NCI-H187 (cell line): ENCODE results near the gene CIITA.
A peak's percentile ranks its signal among the peaks of the same experiment; 100 is the strongest.

Experiments used
- DNase-seq, 2 experiments: peaks; one replicate each; lab custom pipeline; 2025; lab: John Stamatoyannopoulos, UW

Gene CIITA

GRCh38 chr16:10849736-10850477 is 27.1 kb upstream of the CIITA start:
- DNase-seq, result no peak

- DNase-seq, result no peak
Measured at GRCh38 chr16:10850478-10850850, 26.5 kb upstream of the CIITA start.

- DNase-seq, result no peak
Measured at GRCh38 chr16:10851512-10851911, 25.5 kb upstream of the CIITA start.

- DNase-seq, result no peak
Measured at GRCh38 chr16:10852286-10852685, 24.7 kb upstream of the CIITA start.

- DNase-seq, result no peak
Measured at GRCh38 chr16:10852948-10853347, 24.1 kb upstream of the CIITA start.

- DNase-seq, result no peak
Measured at GRCh38 chr16:10856042-10856441, 21.0 kb upstream of the CIITA start.

GRCh38 chr16:10858203-10858602 is 18.8 kb upstream of the CIITA start:
- no peak for DNase-seq

- no peak for DNase-seq
Measured at GRCh38 chr16:10859020-10859419, 18.0 kb upstream of the CIITA start.

- DNase-seq, result no peak
Measured at GRCh38 chr16:10859658-10860057, 17.3 kb upstream of the CIITA start.

GRCh38 chr16:10862438-10862837 is 14.6 kb upstream of the CIITA start:
- no peak for DNase-seq

GRCh38 chr16:10865991-10866966 is 10.7 kb upstream of the CIITA start:
- no peak for DNase-seq

- DNase-seq, result no peak
Measured at GRCh38 chr16:10867199-10867598, 9.8 kb upstream of the CIITA start.

GRCh38 chr16:10868104-10868595 is 8.9 kb upstream of the CIITA start:
- DNase-seq, result no peak

- no peak for DNase-seq
Measured at GRCh38 chr16:10868596-10869469, 8.2 kb upstream of the CIITA start.

GRCh38 chr16:10870137-10870776 is 6.7 kb upstream of the CIITA start:
- DNase-seq, result no peak

GRCh38 chr16:10870808-10871156 is 6.2 kb upstream of the CIITA start:
- DNase-seq, result no peak

GRCh38 chr16:10871157-10871991 is 5.6 kb upstream of the CIITA start:
- no peak for DNase-seq

- no peak for DNase-seq
Measured at GRCh38 chr16:10876315-10876714, 687 bp upstream of the CIITA start.

- DNase-seq, result no peak
Measured at GRCh38 chr16:10877472-10877946, 507 bp downstream of the CIITA start.

GRCh38 chr16:10878328-10878643 is 1.3 kb downstream of the CIITA start:
- peak in 1 of 2 experiments; percentile 4 for DNase-seq
